ENCODE results near the gene ATP8A2.
A peak's percentile ranks its signal among the peaks of the same experiment; 100 is the strongest.

The ATP8A2 gene

DNA sequence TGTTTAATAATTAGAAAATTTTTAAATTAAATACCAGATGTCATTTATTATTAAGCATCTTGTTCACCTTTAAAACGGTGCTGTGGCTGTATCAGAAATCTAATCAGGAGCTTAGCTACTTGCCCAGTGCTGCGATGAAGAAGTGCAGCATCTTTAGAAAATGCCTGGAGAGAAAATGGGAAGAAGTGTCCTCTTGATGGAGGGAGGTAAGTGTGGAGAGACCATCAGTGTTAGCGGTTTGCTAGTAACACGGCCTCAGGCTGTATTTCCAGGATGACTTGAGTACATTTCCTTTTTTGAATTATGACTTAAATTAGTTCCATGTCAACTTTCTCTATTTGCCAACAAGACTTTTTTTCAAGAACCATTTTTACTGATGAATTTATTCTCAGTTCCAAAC lies 605.9 kb downstream of the ATP8A2 start:
- DNase-seq: peak; percentile 61

DNA sequence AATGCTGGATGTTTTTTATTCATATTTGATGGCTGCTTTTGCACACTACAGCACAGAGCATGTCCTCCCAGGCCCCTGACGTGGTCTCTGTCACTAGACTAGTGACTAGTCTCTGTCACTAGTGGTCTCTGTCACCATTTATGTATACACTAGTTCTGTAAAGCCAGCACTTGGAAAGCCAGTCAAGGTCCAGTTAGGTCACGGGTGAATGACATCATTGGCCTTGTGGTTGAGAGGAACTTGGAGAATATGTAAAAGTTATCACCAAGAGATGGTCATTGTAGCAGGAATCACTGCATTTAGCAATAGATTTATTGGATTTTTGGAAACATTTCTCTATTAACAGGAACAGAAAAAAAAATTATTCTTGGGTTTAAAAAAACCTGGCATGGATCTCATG lies 607.2 kb downstream of the ATP8A2 start:
- DNase-seq: no peak

DNA sequence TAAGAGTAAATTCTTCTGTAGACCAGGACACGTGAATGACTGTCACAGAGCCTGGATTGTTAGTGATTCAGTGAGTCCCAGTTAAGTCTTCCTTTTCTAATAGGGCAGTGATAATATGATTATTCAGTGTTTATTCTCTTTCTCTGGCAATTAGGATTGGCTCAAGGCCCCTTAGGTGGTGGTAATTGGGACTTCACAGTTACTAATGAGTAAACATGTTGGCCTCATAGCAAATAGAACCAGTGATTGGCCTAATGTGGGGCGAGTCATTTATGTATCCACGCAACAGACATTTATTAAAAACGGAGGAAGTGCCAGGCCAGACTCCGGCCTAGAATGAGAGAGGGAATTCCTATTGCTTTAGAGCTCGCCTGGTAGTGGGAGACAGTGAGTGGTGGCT lies 607.6 kb downstream of the ATP8A2 start:
- no peak for DNase-seq

DNA sequence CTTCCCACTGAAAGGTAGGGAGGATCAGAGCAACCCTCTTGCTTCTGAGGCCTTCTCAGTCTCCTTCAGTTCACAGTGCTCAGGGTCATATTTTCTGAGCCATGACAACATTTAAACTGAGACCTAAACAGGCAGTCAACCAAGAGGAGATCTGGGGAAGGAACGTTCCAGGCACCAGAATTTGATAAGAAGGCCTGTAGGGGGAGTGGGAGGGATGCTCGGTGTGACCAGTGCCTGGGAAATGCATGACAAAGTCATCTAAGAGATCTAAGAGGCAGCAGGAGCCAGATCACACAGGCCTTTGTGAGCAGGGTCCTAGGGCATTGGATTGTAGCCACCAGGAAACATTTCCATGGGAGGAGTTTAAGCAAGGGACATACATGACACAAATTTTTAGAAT lies 608.5 kb downstream of the ATP8A2 start:
- peak; percentile 76 for DNase-seq

DNA sequence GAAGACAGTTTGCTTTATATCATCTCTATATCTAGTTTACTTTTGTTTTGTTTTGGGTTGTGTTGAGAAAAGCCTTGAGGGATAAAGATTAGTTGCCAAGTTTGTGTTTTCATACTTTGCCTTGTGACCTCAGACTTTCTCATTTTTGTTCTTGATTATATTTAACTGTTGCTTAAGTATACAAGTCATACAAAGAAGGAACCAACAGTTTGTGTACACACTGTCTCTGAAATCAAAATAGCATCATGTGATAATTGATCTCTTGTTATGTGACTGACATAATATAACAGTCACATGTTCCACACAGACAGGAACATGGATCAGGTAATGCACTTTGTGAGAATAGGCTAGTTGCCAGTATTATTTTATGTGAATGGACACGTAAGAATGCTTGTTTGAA lies 609.3 kb downstream of the ATP8A2 start:
- no peak for DNase-seq

DNA sequence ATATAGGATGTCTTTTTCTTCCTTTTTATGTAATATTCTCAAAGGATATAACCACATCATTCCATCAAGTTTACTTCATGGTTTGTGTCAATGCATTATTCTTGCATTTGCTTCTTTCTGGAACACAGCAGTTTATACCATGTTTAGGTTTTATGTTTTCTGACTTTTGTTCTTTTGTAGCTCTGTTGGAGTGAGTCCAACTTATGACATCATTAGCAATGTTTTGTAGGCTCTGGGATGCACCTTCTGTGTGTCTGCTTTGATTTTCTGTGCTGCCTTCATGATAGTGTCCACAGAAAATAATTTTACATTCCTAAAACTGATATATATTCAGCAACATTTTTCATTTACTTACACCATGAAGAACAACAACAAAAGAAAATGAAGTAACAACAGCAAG lies 611.1 kb downstream of the ATP8A2 start:
- DNase-seq: no peak

DNA sequence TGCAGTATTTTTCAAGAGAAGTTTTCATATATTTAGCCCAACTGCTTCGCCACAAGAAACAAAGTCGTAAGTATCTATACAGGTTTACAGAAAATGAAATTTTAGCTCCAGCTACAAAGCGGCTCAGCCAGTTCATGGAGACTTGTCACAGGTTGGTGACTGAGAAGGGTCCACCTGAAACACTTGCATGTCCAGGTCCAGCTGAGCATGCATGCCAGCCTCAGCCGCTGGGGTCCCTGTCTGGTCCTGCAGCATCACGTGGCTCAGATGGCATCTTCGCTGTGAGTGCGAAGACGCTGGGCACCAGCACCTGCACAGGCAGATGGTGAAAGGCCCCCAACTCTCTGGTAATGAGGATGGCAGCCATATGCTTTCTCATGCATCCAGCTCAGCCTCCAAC lies 616.2 kb downstream of the ATP8A2 start:
- no peak for DNase-seq

DNA sequence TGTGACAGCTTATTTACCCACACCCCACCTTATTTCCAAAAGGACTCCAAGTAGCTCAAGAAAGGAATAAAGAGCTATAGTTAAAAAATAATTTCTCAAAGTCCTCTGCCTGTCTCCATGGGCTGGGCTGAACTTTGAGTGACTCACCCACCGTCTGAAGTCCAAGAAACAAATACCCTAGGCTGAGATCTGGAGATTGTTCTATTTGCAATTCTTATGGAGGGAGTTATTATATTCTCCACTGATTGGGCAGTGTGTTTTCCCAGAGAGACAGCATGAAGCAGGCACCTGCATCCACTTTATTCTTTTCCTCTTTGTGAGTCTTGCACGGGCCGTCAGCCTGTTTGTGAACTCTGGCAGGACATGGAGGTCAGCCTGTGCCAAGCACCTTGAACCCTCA lies 616.9 kb downstream of the ATP8A2 start:
- DNase-seq: no peak

DNA sequence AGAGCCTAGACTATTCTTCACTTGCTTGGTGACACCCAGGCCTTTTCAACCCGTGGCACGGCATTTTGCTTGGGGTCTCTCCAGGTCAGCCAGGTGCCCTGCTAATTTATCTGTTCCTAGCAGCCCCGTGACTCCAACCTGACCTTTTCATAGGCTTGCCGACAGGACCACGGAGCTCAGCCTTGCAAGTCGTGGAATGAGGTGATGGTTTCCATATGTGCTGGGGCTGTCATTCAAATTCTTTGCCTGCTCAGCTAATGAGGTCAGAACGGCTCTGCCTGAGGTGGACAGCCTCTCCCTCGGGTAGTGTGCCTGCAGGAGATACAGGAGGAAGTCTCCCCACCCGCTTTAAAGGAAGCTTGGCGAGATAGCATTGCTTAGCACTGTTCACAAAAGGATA lies 619.0 kb downstream of the ATP8A2 start:
- no peak for DNase-seq

DNA sequence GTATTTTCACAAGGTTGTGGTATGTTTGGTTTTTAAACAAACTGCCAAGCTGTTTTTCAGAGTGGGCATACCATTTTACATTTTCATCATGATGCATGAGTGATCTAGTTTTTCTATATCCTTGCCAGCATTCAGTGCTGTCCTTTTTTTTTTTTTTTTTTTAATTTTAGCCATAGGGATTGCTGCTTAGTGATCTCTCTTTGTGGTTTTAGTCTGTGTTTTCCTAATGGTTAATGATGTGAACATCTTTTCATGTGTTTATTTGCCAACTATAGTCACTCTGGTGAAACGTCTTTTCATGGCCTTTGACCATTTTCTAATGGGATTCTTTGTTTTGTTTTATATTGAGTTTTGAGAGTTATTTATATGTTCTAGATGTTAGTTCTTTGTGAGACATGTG lies 620.3 kb downstream of the ATP8A2 start:
- no peak for DNase-seq

DNA sequence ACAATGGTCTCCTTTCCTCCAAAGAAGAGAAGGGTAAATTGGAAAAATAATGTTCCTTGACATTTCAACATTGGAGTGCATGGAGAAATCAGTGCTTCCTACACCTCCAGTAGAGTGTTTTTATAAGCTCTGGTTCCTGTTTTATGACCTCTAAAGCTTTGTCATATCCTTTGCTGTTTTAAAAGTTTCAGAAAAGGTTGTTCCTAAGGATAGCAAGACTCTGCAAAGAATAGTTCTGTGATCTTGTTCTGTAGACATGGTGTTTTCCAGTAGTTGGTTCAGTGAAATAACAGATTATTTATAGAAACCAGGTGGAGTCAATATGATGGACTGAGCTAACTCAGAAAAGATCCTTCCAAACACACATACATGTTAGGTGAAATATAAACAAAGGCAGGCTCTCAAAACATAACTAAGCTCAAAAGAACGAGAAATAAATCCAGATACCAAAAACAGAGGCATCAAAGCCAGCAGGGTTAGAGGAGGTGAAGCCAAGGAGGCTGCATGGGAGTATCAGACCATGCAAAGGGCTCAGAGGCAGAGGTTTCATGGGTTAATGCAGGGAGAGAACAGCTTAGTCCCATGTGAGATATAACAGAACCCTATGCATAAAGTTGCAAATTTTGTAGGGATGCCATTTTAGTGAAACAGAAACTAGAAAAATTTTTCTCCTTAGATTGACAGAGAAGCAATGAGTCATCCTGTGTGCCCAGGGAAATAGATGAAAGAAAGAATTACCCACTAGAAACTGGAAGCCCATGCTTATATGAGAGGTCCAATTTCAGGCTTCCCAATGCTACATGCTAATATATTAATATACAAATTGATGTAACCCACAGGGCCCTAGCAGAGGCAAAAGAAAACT lies 635.7 kb downstream of the ATP8A2 start:
- no peak for DNase-seq

DNA sequence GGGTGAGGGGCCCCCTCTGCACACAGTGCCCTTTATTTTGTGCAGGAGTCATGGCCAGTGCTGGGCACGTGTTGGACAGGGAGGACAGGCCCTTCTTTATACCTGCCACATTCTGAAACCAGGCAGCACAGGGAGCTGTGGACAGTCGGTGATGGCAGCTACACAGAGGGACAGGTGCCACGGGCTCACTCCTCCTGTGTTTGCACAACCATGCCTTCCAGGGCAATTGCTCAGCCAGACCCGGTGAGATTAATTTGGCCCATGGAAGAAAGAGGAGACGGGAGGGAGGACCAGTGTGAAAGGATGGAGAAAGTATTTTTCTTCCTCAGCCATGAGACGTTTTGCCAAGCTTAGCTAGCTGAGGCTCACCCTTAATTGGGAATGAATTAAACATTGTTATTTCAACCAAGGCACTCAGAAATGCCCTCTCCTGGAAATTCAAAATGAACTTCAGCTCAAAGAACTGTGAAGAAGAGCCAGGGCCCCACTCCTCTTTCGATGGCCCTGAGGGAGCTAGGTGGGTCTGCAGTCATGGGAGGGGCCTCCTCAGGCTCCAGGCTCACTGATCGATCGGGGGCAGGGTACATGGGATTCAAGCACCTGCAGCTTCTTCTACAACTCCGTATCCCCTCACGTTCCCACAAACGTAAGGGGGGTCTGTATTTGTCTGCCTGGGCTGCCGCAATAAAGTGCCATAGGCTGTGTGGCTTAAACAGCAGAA lies 638.9 kb downstream of the ATP8A2 start:
- no peak for DNase-seq

DNA sequence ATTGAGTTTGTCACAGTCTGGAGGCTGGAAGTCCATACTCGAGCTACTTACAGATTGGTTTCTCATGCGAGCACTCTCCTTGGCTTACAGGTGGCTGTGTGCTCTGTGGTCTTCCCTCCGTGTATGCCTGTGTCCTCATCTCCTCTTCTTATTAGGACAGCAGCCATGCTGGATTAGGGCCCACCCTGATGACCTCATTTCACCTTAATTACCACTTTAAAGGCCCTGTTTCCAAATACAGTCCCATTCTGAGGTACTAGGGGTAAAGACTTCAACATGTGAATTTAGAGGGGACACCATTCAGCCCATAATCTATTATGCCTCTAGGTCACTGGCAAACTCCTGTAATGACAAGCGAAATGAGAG lies 639.4 kb downstream of the ATP8A2 start:
- no peak for DNase-seq

DNA sequence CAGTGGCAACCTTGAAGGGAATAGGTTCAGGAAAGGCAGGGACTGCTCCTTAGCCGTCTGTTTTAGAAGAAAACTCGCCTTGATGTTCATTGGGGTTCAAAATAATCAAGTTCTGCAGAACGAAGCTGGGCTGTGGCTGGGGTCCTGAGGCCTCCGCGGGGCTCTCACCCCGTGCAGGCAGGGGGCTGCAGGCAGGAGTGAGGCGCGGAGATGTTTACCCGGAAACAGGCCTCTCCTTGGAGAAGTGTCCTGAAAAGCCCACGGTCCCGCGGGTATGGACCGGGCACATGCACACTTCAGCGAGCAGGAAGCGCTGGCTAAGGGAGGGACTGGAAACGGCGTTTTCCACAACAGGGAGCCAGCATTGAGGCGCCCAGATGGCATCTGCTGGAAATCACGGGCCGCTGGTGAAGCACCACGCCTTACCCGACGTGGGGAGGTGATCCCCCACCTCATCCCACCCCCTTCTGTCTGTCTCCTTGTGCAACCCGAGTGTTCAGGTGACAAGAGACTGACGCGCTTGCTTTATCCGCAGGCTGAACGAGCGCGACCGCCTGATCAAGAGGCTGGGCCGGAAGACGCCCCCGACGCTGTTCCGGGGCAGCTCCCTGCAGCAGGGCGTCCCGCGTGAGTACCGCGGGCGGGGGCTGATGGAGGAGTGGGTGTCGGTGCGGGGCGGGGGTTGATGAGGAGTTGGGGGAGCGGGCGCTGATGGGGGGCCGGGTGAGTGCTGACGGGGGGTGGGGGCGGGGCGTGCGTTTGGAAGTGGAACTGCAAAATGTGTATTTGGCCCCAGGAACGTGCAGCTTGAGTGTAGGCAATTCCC lies 640.4 kb downstream of the ATP8A2 start:
- no peak for DNase-seq

DNA sequence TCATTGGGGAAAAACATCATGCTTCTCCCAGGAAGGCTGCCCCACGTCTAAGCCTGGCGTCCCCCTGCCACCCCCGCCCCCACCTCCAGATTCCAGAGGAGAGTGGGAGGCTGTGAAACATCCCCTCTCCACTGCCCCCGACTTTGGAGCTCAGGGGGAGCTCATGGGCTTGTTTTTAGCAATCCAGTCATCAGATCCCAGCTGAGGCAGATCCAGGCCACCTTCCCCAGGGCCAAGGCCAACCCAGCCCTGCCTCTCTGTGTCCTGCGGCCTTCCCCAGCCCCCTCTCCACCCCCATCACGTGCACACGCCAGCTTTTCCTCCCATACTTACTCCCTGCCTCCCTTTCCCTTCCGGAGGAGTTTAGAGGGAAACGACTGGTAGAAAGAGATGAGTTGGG lies 641.2 kb downstream of the ATP8A2 start:
- no peak for DNase-seq

DNA sequence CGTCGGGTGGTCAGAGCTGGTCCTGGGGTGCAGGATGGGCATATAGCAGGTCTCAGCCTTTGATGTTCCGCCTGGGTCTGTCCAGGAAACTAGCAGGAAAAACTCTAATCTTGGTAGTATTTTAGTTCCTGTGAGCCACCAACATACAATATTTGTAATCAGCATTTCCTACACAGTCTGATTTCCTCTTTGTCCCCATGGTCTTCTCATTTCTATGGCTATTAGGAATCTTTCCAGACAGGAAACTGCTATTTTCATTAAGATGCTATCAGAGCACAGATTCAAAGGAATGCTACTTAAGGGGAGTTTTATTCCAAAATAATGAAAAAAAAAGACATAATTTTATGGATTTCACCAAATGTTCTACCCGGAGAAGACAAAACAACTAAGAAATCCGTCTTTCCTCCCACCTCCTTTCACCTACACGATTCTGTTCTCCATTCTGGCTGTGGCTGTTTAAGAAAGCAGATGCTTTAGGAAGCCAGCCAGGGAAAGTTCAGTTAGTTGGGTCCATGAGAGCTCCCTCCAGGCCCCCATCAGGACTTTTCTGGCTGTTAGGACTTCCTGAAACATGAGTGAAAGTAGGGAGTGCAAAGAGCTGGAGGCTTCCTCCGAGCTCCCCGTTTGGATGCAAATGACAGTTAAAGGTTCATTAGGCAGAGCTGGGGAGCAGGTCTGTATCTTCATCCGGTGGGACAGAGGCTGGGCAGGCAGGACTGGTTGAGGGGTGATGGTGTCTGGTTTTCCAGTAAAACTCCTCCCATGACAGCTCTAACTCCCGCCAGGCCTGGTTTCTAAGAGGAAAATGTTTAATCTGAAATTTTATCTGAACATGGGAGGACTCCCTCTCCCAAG lies 643.7 kb downstream of the ATP8A2 start:
- DNase-seq: no peak

DNA sequence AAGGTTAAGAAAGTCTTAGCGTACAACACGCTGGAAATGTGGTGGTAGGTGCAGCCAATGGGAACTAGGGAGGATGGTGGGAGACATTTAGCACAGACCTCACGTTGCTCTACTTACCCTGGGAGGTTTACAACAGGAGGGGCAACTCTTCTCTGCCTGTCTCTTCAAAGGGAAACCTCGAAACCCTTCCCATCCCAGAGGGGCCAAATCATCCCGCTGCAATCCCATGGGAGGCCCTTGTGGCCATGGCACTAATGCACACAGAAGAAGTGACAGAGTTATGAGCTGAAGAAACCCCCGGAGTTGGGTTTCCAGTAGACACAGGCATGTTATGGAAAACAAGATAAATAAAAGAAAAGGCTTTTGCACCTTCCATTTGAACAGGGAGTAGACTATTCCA lies 644.4 kb downstream of the ATP8A2 start:
- DNase-seq: no peak

DNA sequence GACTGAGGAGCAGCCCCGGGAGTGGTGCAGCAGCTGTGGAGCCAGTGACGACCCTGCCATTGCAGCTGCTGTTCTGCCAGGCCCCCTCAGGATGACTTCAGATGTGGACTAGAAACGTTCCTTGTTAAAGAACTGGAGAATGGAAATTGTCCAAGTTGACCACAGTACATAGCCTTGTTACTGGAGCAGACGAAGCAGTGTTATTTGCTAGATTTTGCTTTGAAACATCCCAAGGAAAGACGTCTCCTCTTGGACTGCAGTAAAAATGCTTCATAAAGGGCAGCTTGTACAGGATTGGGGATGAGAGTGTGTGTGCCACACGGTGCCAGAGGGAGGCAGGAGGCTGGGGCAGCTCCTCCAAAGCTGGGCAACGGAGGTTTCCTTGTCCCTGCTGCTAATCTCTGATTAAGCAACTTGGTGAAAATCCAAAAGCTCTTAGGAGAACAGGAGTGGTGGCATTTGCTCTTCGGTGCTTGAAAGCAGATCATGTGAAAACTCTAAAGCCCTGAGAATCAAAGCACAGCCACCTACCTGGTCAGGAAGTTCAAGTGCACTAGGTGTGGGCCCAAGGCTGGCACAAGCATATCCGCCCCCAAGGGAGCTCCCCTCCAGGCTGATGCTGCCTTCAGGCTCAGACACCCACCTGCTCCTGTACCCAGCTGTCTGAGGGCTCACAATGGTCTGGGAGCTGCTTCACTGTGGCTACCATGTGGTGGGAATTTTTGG lies 645.6 kb downstream of the ATP8A2 start:
- peak; percentile 44 for DNase-seq

DNA sequence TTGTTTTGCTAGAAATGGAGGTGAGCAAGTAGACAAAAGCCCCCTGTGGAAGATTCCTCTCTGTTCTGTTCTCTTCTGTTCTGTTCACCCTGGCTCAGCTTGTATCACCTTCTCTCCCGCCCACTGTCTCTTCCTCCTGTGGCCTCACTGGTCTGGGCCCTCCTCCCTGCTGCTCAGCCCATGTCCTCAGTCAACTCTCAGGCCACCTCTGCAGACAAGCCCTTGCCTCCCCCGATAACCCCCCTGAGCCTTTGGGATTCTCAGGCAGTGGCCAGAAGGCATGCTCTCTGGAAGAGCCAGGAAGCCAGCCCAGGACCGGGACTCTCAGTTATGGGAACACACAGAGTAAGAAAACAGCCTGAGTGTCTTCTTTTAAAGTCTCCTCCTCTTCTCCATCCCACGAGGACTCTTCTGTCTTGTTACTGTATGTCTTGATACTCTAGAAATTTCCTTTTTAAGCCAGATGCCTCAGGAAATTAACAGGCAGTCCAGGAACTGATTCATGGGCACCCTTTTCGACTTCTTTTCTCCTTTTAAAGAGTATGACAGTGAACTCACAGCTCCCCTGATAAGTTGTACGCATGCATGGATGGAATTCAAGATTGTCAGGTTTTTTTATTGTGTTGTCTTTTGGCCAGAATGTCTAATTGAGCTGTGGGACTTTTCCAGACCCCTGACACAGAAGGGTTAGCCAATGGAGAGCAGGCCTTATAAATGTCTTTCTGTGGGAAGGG lies 646.3 kb downstream of the ATP8A2 start:
- DNase-seq: no peak

DNA sequence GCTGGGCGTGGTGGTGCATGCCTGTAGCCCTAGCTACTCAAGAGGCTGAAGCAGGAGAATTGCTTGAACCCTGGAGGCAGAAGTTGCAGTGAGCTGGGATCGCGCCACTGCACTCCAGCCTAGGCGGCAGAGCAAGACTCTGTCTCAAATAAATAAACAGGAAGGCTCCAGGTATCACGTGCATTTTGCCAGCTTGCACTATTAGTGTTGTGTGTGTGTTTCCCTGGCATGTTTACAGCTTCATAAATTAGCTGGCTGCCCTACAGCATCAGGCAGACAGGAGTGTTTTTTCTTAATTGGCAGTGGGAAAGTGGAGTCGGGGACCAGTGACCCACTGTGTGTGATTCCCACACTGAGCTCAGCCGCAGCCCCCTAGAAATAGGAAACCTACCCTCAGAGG lies 647.5 kb downstream of the ATP8A2 start:
- DNase-seq: no peak
